Astrocyte (in vitro differentiated cells and primary cell): Measurements from ENCODE around the gene PITPNB.

Experiments used
- CTCF ChIP-seq: IDR thresholded peaks from 2 replicates; pipeline ENCODE4 v1.5.1; 2011; ENCODE audit warnings: low read depth, mild to moderate bottlenecking, inconsistent platforms, low read length, moderate library complexity; ENCODE audit not compliant: insufficient read depth
- EZH2 ChIP-seq: IDR thresholded peaks from 2 replicates; pipeline ENCODE4 v1.6.1; 2012; ENCODE audit warnings: mild to moderate bottlenecking, low read length, inconsistent platforms; ENCODE audit not compliant: insufficient read depth

GRCh38 chr22:27856386-27856785, 62.7 kb downstream of the PITPNB start:
- TF ChIP-seq CTCF = no peak
- no peak for TF ChIP-seq EZH2
